Measurements from ENCODE around the gene PFDN2.

PFDN2 gene

GRCh38 chr1:161099090-161099802, 18.6 kb downstream of the PFDN2 start:
- DNase-seq = no peak

GRCh38 chr1:161098210-161099068, 19.4 kb downstream of the PFDN2 start, which contains the start of gene KLHDC9:
KLHDC9 (plus strand) TSS chr1:161098361; CDS start chr1:161098536, 175 bp downstream.
- peak; percentile 80 for DNase-seq

DNA sequence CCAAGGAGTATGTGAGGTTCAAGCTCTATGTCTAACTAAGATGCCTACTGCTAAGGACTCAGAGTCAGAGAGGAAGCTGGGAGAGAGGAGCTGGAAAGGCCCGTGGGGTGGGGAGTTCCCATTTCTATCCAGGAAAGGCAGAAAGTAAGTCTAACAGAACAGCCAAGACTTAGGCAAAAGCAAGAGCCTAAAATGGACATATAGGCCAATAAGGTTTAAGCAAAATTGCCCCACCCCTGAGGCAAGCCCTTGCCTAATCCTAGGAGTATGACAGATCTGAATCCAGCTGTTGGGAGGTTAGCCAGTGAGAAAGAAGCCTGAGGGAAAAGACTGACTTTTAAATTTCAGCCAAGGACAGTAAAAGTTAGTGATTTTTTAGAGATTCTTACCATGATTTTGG, 21.3 kb downstream of the PFDN2 start:
- DNase-seq = no peak

GRCh38 chr1:161096015-161096414, 21.8 kb downstream of the PFDN2 start:
- no peak for DNase-seq

DNA sequence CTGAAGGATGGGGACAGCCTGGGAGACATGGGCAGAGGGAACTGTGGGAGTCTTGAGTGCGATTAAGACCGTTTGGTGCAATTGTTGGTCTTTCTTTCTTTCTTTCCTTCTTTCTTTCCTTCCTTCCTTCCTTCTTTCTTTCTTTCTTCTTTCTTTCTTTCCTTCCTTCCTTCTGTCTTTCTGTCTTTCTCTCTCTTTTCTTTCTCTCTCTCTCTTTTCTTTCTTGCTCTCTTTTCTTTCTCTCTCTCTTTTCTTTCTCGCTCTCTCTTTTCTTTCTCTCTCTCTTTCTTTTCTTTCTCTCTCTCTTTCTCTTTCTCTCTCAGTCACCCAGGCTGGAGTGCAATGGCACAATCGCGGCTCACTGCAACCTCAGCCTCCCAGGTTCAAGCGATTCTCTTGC, 22.6 kb downstream of the PFDN2 start:
- no peak for DNase-seq

DNA sequence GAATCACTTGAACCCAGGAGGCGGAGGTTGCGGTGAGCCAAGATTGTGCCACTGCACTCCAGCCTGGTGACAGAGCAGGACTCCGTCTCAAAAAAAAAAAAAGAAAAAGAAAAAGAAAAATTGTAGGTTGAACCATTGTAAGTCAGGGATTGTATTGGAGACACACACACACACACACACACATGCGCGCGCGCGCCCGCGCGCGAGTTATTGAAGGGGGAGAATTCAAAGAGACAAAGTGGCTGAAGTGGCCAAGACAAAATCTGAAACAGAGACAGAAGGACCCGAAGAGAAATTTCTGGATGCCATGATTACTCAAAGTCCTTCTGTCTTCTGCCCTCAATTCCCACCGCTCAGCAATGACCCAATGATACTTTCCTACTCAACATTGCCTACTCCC, 23.4 kb downstream of the PFDN2 start:
- DNase-seq = no peak

DNA sequence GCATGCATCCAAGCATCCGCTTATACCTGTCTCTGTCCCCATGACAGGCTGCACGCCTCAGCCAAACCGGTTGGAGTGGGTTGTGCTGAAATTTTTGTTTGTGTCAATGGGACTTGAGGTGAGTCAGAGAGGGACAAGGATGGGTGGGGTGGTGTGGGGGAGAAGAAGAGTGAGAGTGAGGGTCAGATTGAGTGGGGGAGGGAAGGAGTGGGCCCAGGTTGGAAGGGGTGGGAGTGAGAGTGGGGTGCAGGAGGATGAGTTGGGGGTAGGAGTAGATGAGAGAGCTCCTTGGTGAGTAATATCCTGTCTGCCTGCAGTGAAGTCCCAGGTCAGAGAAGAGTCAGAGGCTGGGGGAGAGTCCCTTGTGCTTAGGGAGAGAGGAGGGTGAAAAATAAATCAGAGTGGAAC, 25.2 kb downstream of the PFDN2 start:
- peak; percentile 64 for DNase-seq

- DNase-seq = no peak
Observed at GRCh38 chr1:161091796-161092507, 25.9 kb downstream of the PFDN2 start.

DNA sequence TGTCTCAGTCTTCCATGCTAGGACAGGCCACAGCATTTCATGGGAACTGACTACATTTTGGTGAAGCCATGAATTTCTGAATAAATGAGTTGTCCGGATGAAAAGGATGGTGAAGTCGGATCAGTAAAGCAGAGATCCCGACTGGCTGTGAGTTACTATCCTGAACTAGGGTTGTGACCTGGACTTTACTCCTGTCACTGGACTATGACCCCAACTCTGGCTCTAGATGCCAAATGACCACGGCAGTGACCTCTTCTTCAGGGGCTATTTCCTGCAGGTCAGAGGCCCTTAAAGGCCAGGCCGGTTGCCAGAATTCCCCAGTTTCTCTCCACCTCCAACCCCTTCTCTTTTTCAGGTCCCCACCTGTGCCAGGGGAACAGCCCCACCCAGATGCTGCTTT, 26.7 kb downstream of the PFDN2 start:
- no peak for DNase-seq

- DNase-seq = no peak
Observed at GRCh38 chr1:161090617-161091016, 27.2 kb downstream of the PFDN2 start.

DNA sequence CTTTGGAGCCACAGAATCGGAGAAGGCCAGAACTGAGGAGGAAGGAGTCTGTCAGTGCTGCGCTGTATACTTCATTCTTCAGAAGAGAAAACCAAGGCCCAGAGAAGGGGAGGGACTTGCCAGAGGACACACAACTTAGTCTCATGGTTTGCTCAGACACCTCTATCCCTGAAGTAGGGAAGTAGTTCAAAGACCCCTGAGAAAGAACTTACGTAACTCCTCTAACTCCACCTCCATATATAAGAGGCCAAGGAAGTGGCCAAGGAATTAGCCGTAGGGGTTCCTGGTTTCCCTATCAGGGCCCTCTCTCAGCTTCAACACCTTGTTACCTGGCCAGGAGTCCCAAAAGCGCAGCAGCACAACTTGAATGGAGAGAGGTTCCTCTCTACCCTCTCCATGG, 27.9 kb downstream of the PFDN2 start:
- DNase-seq = no peak

- DNase-seq = no peak
Observed at GRCh38 chr1:161089251-161089924, 28.4 kb downstream of the PFDN2 start, which contains the start of gene NECTIN4. NECTIN4 (minus strand) TSS chr1:161089558; CDS start chr1:161089296, 262 bp downstream.

GRCh38 chr1:161088587-161089110, 29.2 kb downstream of the PFDN2 start:
- DNase-seq = no peak

DNA sequence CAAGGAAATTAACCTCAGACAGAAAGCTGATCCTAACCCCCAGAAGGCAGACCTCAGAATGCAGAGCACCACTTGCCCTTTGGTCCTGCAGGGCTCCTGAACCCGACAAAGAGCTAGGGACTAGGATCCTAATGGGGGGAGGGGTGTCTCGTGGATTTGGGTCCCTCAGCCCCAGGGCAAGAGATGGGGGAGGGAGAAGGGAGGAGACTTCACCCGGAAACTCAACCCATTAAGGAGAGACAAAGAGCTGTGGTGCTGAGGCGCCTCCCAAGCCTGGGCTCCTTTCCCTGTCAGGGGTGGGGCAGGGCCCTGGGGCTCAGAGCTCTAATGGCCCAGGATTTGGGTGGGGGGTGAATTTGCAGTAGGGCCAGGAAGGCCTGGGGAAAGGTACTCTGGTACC, 31.4 kb downstream of the PFDN2 start:
- DNase-seq = no peak

GRCh38 chr1:161085165-161085564, 32.7 kb downstream of the PFDN2 start:
- DNase-seq = no peak

DNA sequence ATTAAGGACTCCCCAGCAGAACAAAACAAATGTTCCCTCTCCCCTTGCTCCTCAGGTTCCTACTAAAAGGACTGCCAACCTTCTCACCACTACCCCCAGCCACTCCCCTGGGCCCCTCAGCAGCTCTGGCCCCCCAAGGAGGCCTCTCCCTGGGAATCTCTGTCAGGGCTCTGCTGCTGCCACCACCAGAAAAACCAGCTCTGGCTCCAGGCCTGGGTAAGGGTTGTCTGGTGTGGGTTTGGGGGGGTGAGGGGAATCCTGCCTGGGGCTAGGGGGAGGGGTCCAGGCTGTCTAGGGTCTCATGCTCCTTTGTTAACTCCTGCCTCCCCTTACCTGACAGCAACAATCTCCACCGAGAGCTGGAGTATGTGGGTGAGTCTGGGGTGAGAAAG, 33.2 kb downstream of the PFDN2 start:
- DNase-seq = no peak

- DNase-seq = no peak
Observed at GRCh38 chr1:161083748-161084596, 33.9 kb downstream of the PFDN2 start.

GRCh38 chr1:161082996-161083747, 34.7 kb downstream of the PFDN2 start:
- no peak for DNase-seq

GRCh38 chr1:161082483-161082882, 35.4 kb downstream of the PFDN2 start:
- DNase-seq = no peak

DNA sequence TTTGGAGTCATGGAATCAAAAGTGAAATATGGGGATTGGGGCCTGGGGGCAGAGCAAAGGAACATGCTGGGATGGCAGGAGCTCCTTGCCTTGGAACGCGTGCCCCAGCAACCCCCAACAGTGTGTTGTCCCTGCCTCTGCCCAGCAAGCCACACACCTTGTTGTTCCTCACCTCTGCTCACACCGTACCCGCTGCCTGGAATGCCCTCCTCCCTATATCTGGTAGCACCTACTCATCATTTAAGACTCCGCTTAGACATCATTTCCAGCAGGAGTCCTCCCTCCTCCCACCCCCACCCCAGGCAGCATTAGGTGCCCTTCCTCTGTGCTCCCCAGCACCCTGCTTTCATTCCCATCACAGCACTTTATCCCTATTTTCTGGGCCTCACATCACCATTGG, 36.3 kb downstream of the PFDN2 start:
- no peak for DNase-seq
